IMR-90 (cell line): ENCODE measurements around the gene ASB7.

Experiments used
- FOS ChIP-seq: fragments of 150-350 bp; IDR thresholded peaks from 2 replicates; pipeline ENCODE4 v1.6.1; 2016; ENCODE audit warnings: low read depth, low read length
- RCOR1 ChIP-seq: IDR thresholded peaks from 2 replicates; pipeline ENCODE4 v1.6.1; 2012; ENCODE audit warnings: mild to moderate bottlenecking, low read length, improper control_type of control experiment; ENCODE audit not compliant: insufficient replicate concordance
- TF ChIP-seq, protein P1 (sequence below): conservative IDR thresholded peaks from 2 replicates; pipeline ENCODE4 v1.5.1; 2012; ENCODE audit warnings: mild to moderate bottlenecking, low read depth, low read length, improper control_type of control experiment

DNA sequence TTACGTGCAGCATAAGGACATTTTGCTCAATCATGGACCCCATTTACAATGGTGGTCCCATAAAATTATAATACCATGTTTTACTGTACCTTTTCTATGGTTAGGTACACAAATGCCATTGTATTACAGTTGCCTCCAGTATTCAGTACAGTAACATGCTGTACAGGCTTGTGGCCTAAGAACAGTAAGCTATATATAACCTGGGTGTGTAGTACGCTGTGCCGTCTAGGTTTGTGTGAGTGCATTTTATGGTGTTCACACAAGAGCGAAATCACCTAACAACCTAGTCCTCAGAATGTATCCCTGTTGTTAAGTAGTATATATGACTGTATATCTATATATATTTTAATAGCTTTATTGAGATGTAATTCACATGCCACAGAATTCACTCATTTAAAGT lies 12.5 kb downstream of the ASB7 start:
- TF ChIP-seq, protein P1, sequence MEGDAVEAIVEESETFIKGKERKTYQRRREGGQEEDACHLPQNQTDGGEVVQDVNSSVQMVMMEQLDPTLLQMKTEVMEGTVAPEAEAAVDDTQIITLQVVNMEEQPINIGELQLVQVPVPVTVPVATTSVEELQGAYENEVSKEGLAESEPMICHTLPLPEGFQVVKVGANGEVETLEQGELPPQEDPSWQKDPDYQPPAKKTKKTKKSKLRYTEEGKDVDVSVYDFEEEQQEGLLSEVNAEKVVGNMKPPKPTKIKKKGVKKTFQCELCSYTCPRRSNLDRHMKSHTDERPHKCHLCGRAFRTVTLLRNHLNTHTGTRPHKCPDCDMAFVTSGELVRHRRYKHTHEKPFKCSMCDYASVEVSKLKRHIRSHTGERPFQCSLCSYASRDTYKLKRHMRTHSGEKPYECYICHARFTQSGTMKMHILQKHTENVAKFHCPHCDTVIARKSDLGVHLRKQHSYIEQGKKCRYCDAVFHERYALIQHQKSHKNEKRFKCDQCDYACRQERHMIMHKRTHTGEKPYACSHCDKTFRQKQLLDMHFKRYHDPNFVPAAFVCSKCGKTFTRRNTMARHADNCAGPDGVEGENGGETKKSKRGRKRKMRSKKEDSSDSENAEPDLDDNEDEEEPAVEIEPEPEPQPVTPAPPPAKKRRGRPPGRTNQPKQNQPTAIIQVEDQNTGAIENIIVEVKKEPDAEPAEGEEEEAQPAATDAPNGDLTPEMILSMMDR, result no peak
- TF ChIP-seq FOS (no peak), RCOR1 (no peak)
